ENCODE results near the gene FARS2. TPM values are rescaled to one million over a fixed set of nuclear protein-coding genes. Genes with fewer than 3 reads are reported as not detected.

FARS2 gene
- total RNA-seq, 1 donor from 2014 or later, result 19.9 TPM

GRCh38 chr6:5671601-5672559, 410.6 kb downstream of the FARS2 start:
- H3K36me3 Mint-ChIP-seq, result no peaks in the 10 kb centered on the region
- H3K27ac Mint-ChIP-seq, result peak overlapping the region; percentile 87

GRCh38 chr6:5672581-5673011, 411.3 kb downstream of the FARS2 start:
- H3K9me3 Mint-ChIP-seq, result no peaks in the 10 kb centered on the region
- no peaks in the 10 kb centered on the region for H3K27me3 Mint-ChIP-seq (ENCODE audit: low read depth)
- no peak for DNase-seq (ENCODE audit: low spot score in 2 of 2, unreplicated experiment in 2 of 2)
- H3K4me3 Mint-ChIP-seq, result no peak overlapping the region
- peaks cover 22% of the 10 kb centered on the region for H3K4me1 Mint-ChIP-seq
- no peak for TF ChIP-seq CTCF (IDR thresholded peaks at IDR 0.05; ENCODE audit: unreplicated experiment)
- H3K27ac Mint-ChIP-seq, result no peak overlapping the region
- no peaks in the 10 kb centered on the region for H3K36me3 Mint-ChIP-seq

More at GRCh38 chr6:5671601-5672559, 410.6 kb downstream of the FARS2 start:
- H3K9me3 Mint-ChIP-seq, result no peaks in the 10 kb centered on the region
- no peak for TF ChIP-seq CTCF (IDR thresholded peaks at IDR 0.05; ENCODE audit: unreplicated experiment)
- no peaks in the 10 kb centered on the region for H3K27me3 Mint-ChIP-seq (ENCODE audit: low read depth)
- H3K4me1 Mint-ChIP-seq, result peaks cover 22% of the 10 kb centered on the region
- DNase-seq (ENCODE audit: low spot score in 2 of 2, unreplicated experiment in 2 of 2), result no peak
- H3K4me3 Mint-ChIP-seq, result no peak overlapping the region

- no peaks in the 10 kb centered on the region for H3K9me3 Mint-ChIP-seq
- H3K36me3 Mint-ChIP-seq, result no peaks in the 10 kb centered on the region
- no peak overlapping the region for H3K4me3 Mint-ChIP-seq
- no peak for TF ChIP-seq CTCF (IDR thresholded peaks at IDR 0.05; ENCODE audit: unreplicated experiment)
- H3K27me3 Mint-ChIP-seq (ENCODE audit: low read depth), result no peaks in the 10 kb centered on the region
- H3K4me1 Mint-ChIP-seq, result peaks cover 22% of the 10 kb centered on the region
- H3K27ac Mint-ChIP-seq, result no peak overlapping the region
- no peak for DNase-seq (ENCODE audit: low spot score in 2 of 2, unreplicated experiment in 2 of 2)
Observed at GRCh38 chr6:5673019-5673790, 411.9 kb downstream of the FARS2 start.

GRCh38 chr6:5674141-5674540, 412.8 kb downstream of the FARS2 start:
- Mint-ChIP-seq H3K9me3 (no peaks in the 10 kb centered on the region), H3K27me3 (ENCODE audit: low read depth) (no peaks in the 10 kb centered on the region), H3K4me3 (no peak overlapping the region), H3K36me3 (no peaks in the 10 kb centered on the region), H3K4me1 (peaks cover 22% of the 10 kb centered on the region), H3K27ac (no peak overlapping the region)
- no peak for DNase-seq (ENCODE audit: low spot score in 2 of 2, unreplicated experiment in 2 of 2)
- TF ChIP-seq CTCF (IDR thresholded peaks at IDR 0.05; ENCODE audit: unreplicated experiment), result no peak

GRCh38 chr6:5674721-5675120, 413.4 kb downstream of the FARS2 start:
- DNase-seq (ENCODE audit: low spot score in 2 of 2, unreplicated experiment in 2 of 2), result no peak
- no peak for TF ChIP-seq CTCF (IDR thresholded peaks at IDR 0.05; ENCODE audit: unreplicated experiment)
- no peaks in the 10 kb centered on the region for H3K36me3 Mint-ChIP-seq
- H3K27me3 Mint-ChIP-seq (ENCODE audit: low read depth), result no peaks in the 10 kb centered on the region
- no peaks in the 10 kb centered on the region for H3K9me3 Mint-ChIP-seq
- no peak overlapping the region for H3K4me3 Mint-ChIP-seq
- peaks cover 27% of the 10 kb centered on the region for H3K4me1 Mint-ChIP-seq
- no peak overlapping the region for H3K27ac Mint-ChIP-seq

Measured in mesothelial cell of epicardium (in vitro differentiated cells).